ENCODE results near the gene ZNF418. TPM values are rescaled to one million over a fixed set of nuclear protein-coding genes. Genes with fewer than 3 reads are reported as not detected.
A peak's percentile ranks its signal among the peaks of the same experiment; 100 is the strongest.
"Not testable (repeated sequence)": the region's sequence is repeated elsewhere in the genome, so short reads cannot be mapped to it uniquely, and the experiment has no call there.

Gene ZNF418
- total and polyA plus RNA-seq, 5 donors: 9.7 to 16.7 (median 12.2) TPM

DNA sequence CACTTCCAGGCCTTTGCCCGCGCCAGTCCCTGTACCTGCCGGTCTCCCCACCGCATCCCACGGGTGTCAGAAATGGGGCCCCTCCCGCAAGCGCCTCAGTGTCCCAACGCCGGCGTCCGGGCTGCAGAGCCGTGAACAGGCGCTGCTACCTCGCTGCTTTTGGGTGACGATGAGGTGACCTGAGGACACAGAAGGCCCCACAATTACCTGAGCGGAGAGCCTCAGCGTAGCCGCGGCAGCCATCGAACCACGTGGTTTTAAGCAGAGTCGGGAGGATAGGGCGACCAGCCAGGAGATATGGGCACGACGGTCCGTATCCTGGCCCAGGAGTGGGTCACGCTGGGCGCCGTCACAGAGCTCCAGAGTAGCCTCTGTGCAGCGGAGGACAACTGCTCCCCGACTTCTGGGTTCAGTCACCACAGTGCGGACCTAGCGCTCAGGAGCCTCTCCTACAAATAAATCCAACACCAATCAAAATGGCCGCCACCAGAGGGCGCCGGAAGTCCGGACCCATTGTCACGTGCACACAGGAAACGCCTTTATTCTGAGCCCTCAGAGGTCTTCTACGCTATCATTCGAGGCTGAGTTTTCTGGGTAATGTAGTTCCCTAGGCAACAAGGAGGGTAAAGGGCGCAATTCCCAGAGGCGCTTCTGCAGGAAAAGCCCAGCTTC is 46.5 kb downstream of the ZNF418 start, which contains the start of gene ZNF814:
TSS of gene ZNF814 (minus strand) at position 478 of the 672 bp plus-strand sequence. CDS start at position 243, 235 bp downstream.
- DNase-seq (peak; percentile 85 to 96 (median 93)), ATAC-seq (peak; percentile 95 to 96)
- H3K4me3 ChIP-seq (ENCODE audit: low read length): peak within 1 kb of the TSS; percentile 84
- no peaks in the 10 kb centered on the region for H3K9me3 ChIP-seq (ENCODE audit: control insufficient read depth, low read length)
- intact Hi-C loops (cut with DNase I): no loop called here
- H3K4me1 ChIP-seq (ENCODE audit: control insufficient read depth, insufficient read depth, low read length): no peaks in the 10 kb centered on the region
- WGBS: 1% methylated on average over 43 of the region's 43 CpGs
- H3K27ac ChIP-seq (ENCODE audit: low read length): peak within 1 kb of the TSS; percentile 10
- H3K27me3 ChIP-seq (ENCODE audit: control insufficient read depth, insufficient read depth): no peaks in the 10 kb centered on the region

DNA sequence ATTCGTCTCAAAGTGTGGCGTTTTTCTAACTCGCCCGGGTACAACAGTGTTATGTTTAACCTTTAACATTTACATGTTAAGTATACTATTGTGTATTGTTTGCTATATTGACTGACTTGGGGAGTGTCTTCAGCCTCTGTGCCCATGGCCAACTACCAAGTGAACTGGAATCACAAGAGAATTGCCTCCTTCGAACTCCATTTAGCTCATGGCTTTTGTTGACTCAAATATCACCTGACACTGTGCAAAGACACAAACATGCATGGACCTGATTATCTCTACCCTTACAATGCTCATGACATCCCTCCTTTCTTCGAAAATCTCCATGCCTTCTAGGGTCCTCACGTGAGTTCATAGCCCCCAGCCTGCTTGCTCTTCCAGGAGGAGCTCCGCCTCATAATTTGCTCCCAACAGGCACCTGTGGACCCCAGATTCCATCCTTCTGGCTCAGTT is 47.1 kb downstream of the ZNF418 start:
- intact Hi-C loops (cut with DNase I): no loop called here
- ATAC-seq (peak in 1 of 2 donors; percentile 2), DNase-seq (no peak)
- Histone ChIP-seq H3K27me3 (ENCODE audit: control insufficient read depth, insufficient read depth) (no peaks in the 10 kb centered on the region), H3K9me3 (ENCODE audit: control insufficient read depth, low read length) (no peaks in the 10 kb centered on the region), H3K4me3 (ENCODE audit: low read length) (peak overlapping the region; percentile 84), H3K4me1 (ENCODE audit: control insufficient read depth, insufficient read depth, low read length) (no peaks in the 10 kb centered on the region), H3K27ac (ENCODE audit: low read length) (peak overlapping the region; percentile 10)
- WGBS: 4% methylated on average over 8 of the region's 8 CpGs

DNA sequence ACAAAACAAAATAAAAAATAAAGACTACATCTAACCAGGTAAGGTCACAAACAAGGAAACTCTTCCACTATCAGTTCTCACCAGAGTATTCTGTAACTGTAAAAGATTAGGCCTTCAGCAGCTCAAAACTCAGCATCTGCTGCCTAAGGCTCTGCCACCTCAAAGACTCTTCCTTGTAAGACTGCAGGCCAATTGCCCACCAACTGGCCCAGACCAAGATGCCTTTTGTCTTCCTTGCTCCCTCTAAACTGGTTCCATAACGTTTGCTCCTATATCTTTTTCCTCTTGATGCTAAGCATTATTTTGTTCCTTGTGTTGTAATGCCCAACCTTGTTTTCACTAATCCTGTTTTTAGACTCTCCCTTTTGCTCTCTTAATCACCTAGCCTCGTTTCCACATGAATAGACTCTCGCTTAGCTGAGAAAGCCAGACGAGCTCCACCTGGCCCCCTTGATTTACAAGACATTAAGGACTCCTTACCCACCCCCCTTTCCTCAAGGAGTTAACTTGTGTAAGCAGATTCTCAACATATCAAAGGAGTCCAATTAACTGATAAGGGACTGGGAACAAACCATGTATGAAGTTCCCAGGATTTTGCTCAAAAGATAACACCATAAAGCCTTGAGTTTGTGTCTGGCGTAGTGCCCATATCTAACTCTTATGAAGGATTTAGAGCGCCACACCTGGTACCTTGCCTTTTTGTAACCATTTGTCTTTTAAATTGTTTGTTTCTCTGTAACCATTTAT is 47.8 kb downstream of the ZNF418 start:
- intact Hi-C loops (cut with DNase I): no loop called here
- WGBS: 26% methylated on average over 6 of the region's 6 CpGs
- DNase-seq (no peak), ATAC-seq (no peak)
- Histone ChIP-seq H3K4me1 (ENCODE audit: control insufficient read depth, insufficient read depth, low read length) (no peaks in the 10 kb centered on the region), H3K27ac (ENCODE audit: low read length) (no peak overlapping the region), H3K9me3 (ENCODE audit: control insufficient read depth, low read length) (no peaks in the 10 kb centered on the region), H3K27me3 (ENCODE audit: control insufficient read depth, insufficient read depth) (no peaks in the 10 kb centered on the region), H3K4me3 (ENCODE audit: low read length) (peak overlapping the region; percentile 84)

DNA sequence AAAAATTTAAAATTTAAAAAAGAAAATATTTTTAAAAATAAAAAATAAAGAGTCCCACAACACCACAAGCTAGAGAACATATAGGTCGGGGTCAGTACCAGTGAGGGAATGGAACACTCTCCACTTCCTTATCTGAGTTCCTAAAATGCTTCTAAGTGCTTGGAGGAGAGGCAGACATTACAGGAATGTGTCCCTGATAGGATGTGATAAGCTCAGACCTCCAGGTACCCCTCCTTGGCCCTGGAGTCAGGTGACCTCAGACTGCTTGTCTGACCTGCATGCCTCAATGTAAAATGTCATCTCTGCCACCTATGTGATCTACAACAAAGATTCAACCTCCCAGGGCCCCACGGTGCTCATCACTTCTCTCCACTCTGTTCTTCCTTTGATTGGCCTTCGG is 49.2 kb downstream of the ZNF418 start:
- Histone ChIP-seq H3K9me3 (ENCODE audit: control insufficient read depth, low read length) (no peaks in the 10 kb centered on the region), H3K27ac (ENCODE audit: low read length) (peak overlapping the region; percentile 9), H3K27me3 (ENCODE audit: control insufficient read depth, insufficient read depth) (no peaks in the 10 kb centered on the region), H3K4me1 (ENCODE audit: control insufficient read depth, insufficient read depth, low read length) (no peaks in the 10 kb centered on the region), H3K4me3 (ENCODE audit: low read length) (no peak overlapping the region)
- no peak for ATAC-seq
- intact Hi-C loops (cut with DNase I): no loop called here
- WGBS: 54% methylated on average over 3 of the region's 3 CpGs
- DNase-seq: no peak

DNA sequence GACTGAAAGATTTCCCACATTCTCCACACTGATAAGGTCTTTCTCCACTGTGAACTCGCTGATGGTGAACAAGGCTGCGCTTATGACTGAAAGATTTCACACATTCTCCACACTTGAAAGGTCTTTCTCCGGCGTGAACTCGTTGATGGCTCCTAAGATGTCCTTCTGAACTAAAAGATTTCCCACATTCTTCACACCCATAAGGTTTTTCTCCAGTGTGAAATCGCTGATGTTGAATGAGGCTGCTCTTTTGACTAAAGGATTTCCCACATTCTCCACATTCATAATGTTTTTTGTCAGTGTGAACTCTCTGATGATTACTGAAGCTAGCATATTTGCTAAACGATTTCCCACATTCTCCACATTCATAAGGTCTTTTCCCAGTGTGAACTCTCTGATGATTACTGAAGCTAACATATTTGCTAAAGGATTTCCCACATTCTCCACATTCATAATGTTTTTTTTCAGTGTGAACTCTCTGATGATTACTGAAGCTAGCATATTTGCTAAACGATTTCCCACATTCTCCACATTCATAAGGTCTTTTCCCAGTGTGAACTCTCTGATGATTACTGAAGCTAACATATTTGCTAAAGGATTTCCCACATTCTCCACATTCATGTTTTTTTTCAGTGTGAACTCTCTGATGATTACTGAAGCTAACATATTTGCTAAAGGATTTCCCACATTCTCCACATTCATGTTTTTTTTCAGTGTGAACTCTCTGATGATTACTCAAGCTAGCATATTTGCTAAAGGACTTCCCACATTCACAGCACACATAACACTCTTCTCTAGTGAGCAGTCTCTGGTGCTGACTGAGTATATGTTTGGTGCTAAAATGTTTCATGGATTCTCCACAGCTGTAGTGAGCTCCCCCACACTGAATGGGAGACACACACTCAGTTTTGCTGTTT is 61.1 kb downstream of the ZNF418 start:
- 92% methylated on average over 8 of the region's 8 CpGs for WGBS
- H3K4me3 ChIP-seq (ENCODE audit: low read length); H3K4me1 ChIP-seq (ENCODE audit: control insufficient read depth, insufficient read depth, low read length); DNase-seq; H3K27ac ChIP-seq (ENCODE audit: low read length); intact Hi-C loops (cut with DNase I); H3K9me3 ChIP-seq (ENCODE audit: control insufficient read depth, low read length); ATAC-seq; H3K27me3 ChIP-seq (ENCODE audit: control insufficient read depth, insufficient read depth): not testable (repeated sequence)

DNA sequence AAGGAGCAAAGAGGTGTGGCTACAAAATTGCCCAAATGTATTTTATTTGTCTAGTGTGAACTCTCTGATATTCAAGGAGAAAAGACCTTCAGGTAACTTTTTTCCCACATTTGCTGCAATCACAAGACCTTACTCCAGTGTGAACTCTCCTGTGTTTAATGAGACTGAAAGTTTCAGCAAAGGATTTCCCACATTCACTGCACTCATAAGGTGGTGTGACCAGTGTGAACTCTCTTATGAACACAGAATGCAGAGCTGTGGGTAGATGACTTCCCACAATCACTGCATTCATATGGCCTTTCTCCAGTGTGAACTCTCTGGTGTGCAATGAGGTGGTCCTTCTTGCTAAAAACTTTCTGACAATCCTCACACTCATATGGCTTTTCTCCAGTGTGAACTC is 62.8 kb downstream of the ZNF418 start:
- Histone ChIP-seq H3K9me3 (ENCODE audit: control insufficient read depth, low read length) (peaks cover 14% of the 10 kb centered on the region), H3K27ac (ENCODE audit: low read length) (no peak overlapping the region), H3K4me3 (ENCODE audit: low read length) (no peak overlapping the region), H3K27me3 (ENCODE audit: control insufficient read depth, insufficient read depth) (no peaks in the 10 kb centered on the region), H3K4me1 (ENCODE audit: control insufficient read depth, insufficient read depth, low read length) (no peaks in the 10 kb centered on the region)
- intact Hi-C loops (cut with DNase I): no loop called here
- DNase-seq: no peak
- ATAC-seq: no peak

Other genes with a start within 250 kb of the ZNF418 start
- 10 to 100 TPM in 1 of 4 donors, 1 to 10 TPM in 3; 7.2 to 10.1 (median 8.1) TPM for gene ZNF154, start 226.2 kb downstream of the ZNF418 start, total RNA-seq
- gene ZNF154, start 226.2 kb downstream of the ZNF418 start, polyA plus RNA-seq: 4.5 TPM
- gene ZNF671, start 207.8 kb downstream of the ZNF418 start, total RNA-seq: 10 to 100 TPM in 1 of 4 donors, 1 to 10 TPM in 3; 8.1 to 11.5 (median 8.8) TPM
- gene ZNF671, start 207.8 kb downstream of the ZNF418 start, polyA plus RNA-seq: 4.8 TPM
- 10 to 100 TPM; 11.9 to 16.0 (median 13.7) TPM for gene ZNF776, start 188.6 kb downstream of the ZNF418 start, total RNA-seq
- 8.7 TPM for gene ZNF776, start 188.6 kb downstream of the ZNF418 start, polyA plus RNA-seq
- gene ZNF586, start 165.7 kb downstream of the ZNF418 start, total RNA-seq: 10 to 100 TPM in 3 of 4 donors, 1 to 10 TPM in 1; 8.8 to 11.7 (median 11.4) TPM
- gene ZNF586, start 165.7 kb downstream of the ZNF418 start, polyA plus RNA-seq: 7.1 TPM
- gene ZNF552, start 120.5 kb downstream of the ZNF418 start, total RNA-seq: 1 to 10 TPM; 3.3 to 5.8 (median 3.8) TPM
- gene ZNF552, start 120.5 kb downstream of the ZNF418 start, polyA plus RNA-seq: 2.2 TPM
- 1 to 10 TPM; 5.8 to 9.3 (median 6.6) TPM for gene ZNF587B, start 105.1 kb downstream of the ZNF418 start, total RNA-seq
- 4.3 TPM for gene ZNF587B, start 105.1 kb downstream of the ZNF418 start, polyA plus RNA-seq
- 10 to 100 TPM; 19.6 to 23.8 (median 21.8) TPM for gene ZNF587, start 85.5 kb downstream of the ZNF418 start, total RNA-seq
- 16.3 TPM for gene ZNF587, start 85.5 kb downstream of the ZNF418 start, polyA plus RNA-seq
- gene ZNF814, start 46.4 kb downstream of the ZNF418 start, total RNA-seq: 10 to 100 TPM in 3 of 4 donors, 1 to 10 TPM in 1; 9.5 to 13.8 (median 12.3) TPM
- 13.0 TPM for gene ZNF814, start 46.4 kb downstream of the ZNF418 start, polyA plus RNA-seq
- 10 to 100 TPM; 10.2 to 12.7 (median 11.8) TPM for gene ZNF417, start 18.8 kb downstream of the ZNF418 start, total RNA-seq
- 4.6 TPM for gene ZNF417, start 18.8 kb downstream of the ZNF418 start, polyA plus RNA-seq
- 10 to 100 TPM; 10.0 to 13.9 (median 12.5) TPM for gene ZNF256, start 12.3 kb upstream of the ZNF418 start, total RNA-seq
- 5.5 TPM for gene ZNF256, start 12.3 kb upstream of the ZNF418 start, polyA plus RNA-seq
- gene C19orf18, start 39.1 kb upstream of the ZNF418 start, total RNA-seq: 1 to 10 TPM; 2.1 to 2.9 (median 2.6) TPM
- 2.9 TPM for gene C19orf18, start 39.1 kb upstream of the ZNF418 start, polyA plus RNA-seq
- gene ZNF606, start 67.4 kb upstream of the ZNF418 start, total RNA-seq: 10 to 100 TPM; 11.8 to 16.8 (median 15.7) TPM
- 10.2 TPM for gene ZNF606, start 67.4 kb upstream of the ZNF418 start, polyA plus RNA-seq
- gene ZSCAN1, start 98.6 kb upstream of the ZNF418 start, total RNA-seq: under 1 TPM in 1 of 4 donors, not detected in 3; 0.54 TPM
- 0.14 TPM for gene ZSCAN1, start 98.6 kb upstream of the ZNF418 start, polyA plus RNA-seq
- 1 to 10 TPM; 2.8 to 5.1 (median 4.3) TPM for gene ZNF135, start 123.9 kb upstream of the ZNF418 start, total RNA-seq
- 4.2 TPM for gene ZNF135, start 123.9 kb upstream of the ZNF418 start, polyA plus RNA-seq
- gene ZSCAN18, start 162.8 kb upstream of the ZNF418 start, total RNA-seq: 10 to 100 TPM; 69.9 to 89.7 (median 86.4) TPM
- 63.7 TPM for gene ZSCAN18, start 162.8 kb upstream of the ZNF418 start, polyA plus RNA-seq
- 10 to 100 TPM in 2 of 4 donors, 1 to 10 TPM in 2; 7.8 to 10.3 (median 9.6) TPM for gene ZNF329, start 215.4 kb upstream of the ZNF418 start, total RNA-seq
- 4.8 TPM for gene ZNF329, start 215.4 kb upstream of the ZNF418 start, polyA plus RNA-seq
- gene ZNF274, start 247.7 kb upstream of the ZNF418 start, total RNA-seq: 10 to 100 TPM; 19.1 to 24.8 (median 22.4) TPM
- 14.4 TPM for gene ZNF274, start 247.7 kb upstream of the ZNF418 start, polyA plus RNA-seq